HG03097 (cell line): ENCODE results near the gene MYL12A.
A peak's percentile ranks its signal among the peaks of the same experiment; 100 is the strongest.
"Not testable (repeated sequence)": the region's sequence is repeated elsewhere in the genome, so short reads cannot be mapped to it uniquely, and the experiment has no call there.

ENCODE experiments used
- ATAC-seq: cut with Tn5 transposase; IDR thresholded peaks from one replicate; pipeline ENCODE4 v1.9.1; 2021; ENCODE audit not compliant: unreplicated experiment, low FRiP score

Gene MYL12A

GRCh38 chr18:3247240-3248061 is at the start of gene MYL12A:
MYL12A (plus strand) TSS chr18:3247801; CDS start chr18:3253248, 5,447 bp downstream.
- ATAC-seq: peak; percentile 76

- ATAC-seq: not testable (repeated sequence)
Measured at GRCh38 chr18:3198260-3198860, 49.2 kb upstream of the MYL12A start.

GRCh38 chr18:3199942-3200645 is 47.5 kb upstream of the MYL12A start:
- ATAC-seq: no peak

GRCh38 chr18:3205239-3205638 is 42.4 kb upstream of the MYL12A start:
- no peak for ATAC-seq

- no peak for ATAC-seq
Measured at GRCh38 chr18:3207565-3207964, 40.0 kb upstream of the MYL12A start.

- no peak for ATAC-seq
Measured at GRCh38 chr18:3209859-3210569, 37.6 kb upstream of the MYL12A start.

- ATAC-seq: no peak
Measured at GRCh38 chr18:3211236-3211992, 36.2 kb upstream of the MYL12A start.

- ATAC-seq: no peak
Measured at GRCh38 chr18:3212657-3213056, 34.9 kb upstream of the MYL12A start.

GRCh38 chr18:3213300-3214059 is 34.1 kb upstream of the MYL12A start:
- ATAC-seq: no peak

- no peak for ATAC-seq
Measured at GRCh38 chr18:3214855-3215637, 32.6 kb upstream of the MYL12A start.

GRCh38 chr18:3216987-3217386 is 30.6 kb upstream of the MYL12A start:
- ATAC-seq: no peak

- no peak for ATAC-seq
Measured at GRCh38 chr18:3217948-3218647, 29.5 kb upstream of the MYL12A start.

- ATAC-seq: no peak
Measured at GRCh38 chr18:3218819-3219218, 28.8 kb upstream of the MYL12A start.

GRCh38 chr18:3219241-3219630 is 28.4 kb upstream of the MYL12A start:
- ATAC-seq: no peak

- no peak for ATAC-seq
Measured at GRCh38 chr18:3219631-3220335, 27.8 kb upstream of the MYL12A start, which contains the start of gene MYOM1. MYOM1 (minus strand) TSS chr18:3219968; CDS start chr18:3215223, 4,745 bp downstream.

- ATAC-seq: not testable (repeated sequence)
Measured at GRCh38 chr18:3220868-3221267, 26.7 kb upstream of the MYL12A start.

- ATAC-seq: no peak
Measured at GRCh38 chr18:3221496-3221895, 26.1 kb upstream of the MYL12A start.
